ENCODE data around the gene NR1H3. TPM values are rescaled to one million over a fixed set of nuclear protein-coding genes. Genes with fewer than 3 reads are reported as not detected.

The NR1H3 gene
- polyA plus RNA-seq, 1 of the 3 experiments (the other 2 are of a cell fraction): 7.3 TPM

DNA sequence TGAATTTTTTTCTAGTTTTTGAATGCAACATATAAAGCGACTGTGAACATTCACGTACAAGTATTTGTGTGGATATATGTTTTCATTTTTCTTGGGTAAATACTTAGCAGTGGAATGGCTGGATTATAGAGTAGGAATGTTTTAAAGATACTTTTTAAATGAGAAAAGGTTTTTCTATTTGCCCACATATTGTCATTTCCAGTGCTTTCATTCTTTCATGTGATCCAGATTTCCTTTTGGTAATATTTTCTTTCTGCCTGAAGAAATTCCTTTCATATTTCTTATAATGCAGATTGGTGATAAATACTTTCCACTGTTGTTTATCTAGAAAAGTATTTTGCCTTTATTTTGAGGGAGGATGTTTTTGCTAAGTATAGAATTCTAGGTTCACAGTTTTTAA is 35.1 kb upstream of the NR1H3 start:
- Histone ChIP-seq H3K36me3 (replicated peaks in 1 of 2; ENCODE audit: control insufficient read depth in 1 of 2, insufficient read depth in 2 of 2, low read length in 1 of 2) (peaks cover 12 to 45% of the 10 kb centered on the region in 2 experiments), H3K27me3 (ENCODE audit: insufficient read depth) (no peaks in the 10 kb centered on the region), H3K9me3 (no peaks in the 10 kb centered on the region), H3K9ac (no peak overlapping the region), H2AFZ (ENCODE audit: low read depth) (no peak overlapping the region), H3K27ac (ENCODE audit: low read depth in 2 of 2, low read length in 1 of 2) (no peak overlapping the region), H3K4me3 (ENCODE audit: low read depth in 2 of 2, low read length in 1 of 2) (no peak overlapping the region), H3K79me2 (ENCODE audit: insufficient read depth) (peaks cover 79% of the 10 kb centered on the region), H4K20me1 (ENCODE audit: insufficient read depth) (peaks cover 31% of the 10 kb centered on the region), H3K4me1 (ENCODE audit: control insufficient read depth in 1 of 2, insufficient read depth in 2 of 2, low read depth in 1 of 2, low read length in 1 of 2) (peaks cover 3 to 20% of the 10 kb centered on the region in 2 experiments; a peak in 2 of 4 replicates), H3F3A (replicated peaks; ENCODE audit: insufficient read depth) (peaks cover 16% of the 10 kb centered on the region), H3K4me2 (no peak overlapping the region), H3K9me2 (no peaks in the 10 kb centered on the region)
- TF ChIP-seq NRF1 (IDR thresholded peaks at IDR 0.05; ENCODE audit: low read depth, low read length): no peak
- no peak for TF ChIP-seq JUND (IDR thresholded peaks at IDR 0.05)
- TF ChIP-seq RXRA (IDR thresholded peaks at IDR 0.05; ENCODE audit: borderline replicate concordance, low read depth): no peak
- TF ChIP-seq SMC3 (IDR thresholded peaks at IDR 0.05; ENCODE audit: low read depth, low read length): no peak
- no peak for TF ChIP-seq CHD2 (IDR thresholded peaks at IDR 0.05; ENCODE audit: low read length, partially characterized antibody)
- TF ChIP-seq, protein P1, sequence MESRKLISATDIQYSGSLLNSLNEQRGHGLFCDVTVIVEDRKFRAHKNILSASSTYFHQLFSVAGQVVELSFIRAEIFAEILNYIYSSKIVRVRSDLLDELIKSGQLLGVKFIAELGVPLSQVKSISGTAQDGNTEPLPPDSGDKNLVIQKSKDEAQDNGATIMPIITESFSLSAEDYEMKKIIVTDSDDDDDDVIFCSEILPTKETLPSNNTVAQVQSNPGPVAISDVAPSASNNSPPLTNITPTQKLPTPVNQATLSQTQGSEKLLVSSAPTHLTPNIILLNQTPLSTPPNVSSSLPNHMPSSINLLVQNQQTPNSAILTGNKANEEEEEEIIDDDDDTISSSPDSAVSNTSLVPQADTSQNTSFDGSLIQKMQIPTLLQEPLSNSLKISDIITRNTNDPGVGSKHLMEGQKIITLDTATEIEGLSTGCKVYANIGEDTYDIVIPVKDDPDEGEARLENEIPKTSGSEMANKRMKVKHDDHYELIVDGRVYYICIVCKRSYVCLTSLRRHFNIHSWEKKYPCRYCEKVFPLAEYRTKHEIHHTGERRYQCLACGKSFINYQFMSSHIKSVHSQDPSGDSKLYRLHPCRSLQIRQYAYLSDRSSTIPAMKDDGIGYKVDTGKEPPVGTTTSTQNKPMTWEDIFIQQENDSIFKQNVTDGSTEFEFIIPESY (IDR thresholded peaks at IDR 0.05; ENCODE audit: borderline replicate concordance, low read depth): no peak
- no peak for TF ChIP-seq TAF1 (IDR thresholded peaks at IDR 0.05; ENCODE audit: borderline replicate concordance, low read depth, low read length)
- TF ChIP-seq, protein P2, sequence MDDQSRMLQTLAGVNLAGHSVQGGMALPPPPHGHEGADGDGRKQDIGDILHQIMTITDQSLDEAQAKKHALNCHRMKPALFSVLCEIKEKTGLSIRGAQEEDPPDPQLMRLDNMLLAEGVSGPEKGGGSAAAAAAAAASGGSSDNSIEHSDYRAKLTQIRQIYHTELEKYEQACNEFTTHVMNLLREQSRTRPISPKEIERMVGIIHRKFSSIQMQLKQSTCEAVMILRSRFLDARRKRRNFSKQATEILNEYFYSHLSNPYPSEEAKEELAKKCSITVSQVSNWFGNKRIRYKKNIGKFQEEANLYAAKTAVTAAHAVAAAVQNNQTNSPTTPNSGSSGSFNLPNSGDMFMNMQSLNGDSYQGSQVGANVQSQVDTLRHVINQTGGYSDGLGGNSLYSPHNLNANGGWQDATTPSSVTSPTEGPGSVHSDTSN (IDR thresholded peaks at IDR 0.05): no peak
- no peak for TF ChIP-seq SIN3A (IDR thresholded peaks at IDR 0.05; ENCODE audit: borderline replicate concordance, low read depth, low read length)
- no peak for TF ChIP-seq TCF12 (IDR thresholded peaks at IDR 0.05)
- no peak for TF ChIP-seq MXI1 (IDR thresholded peaks at IDR 0.05; ENCODE audit: low read depth, low read length)
- TF ChIP-seq EP300 (IDR thresholded peaks at IDR 0.05; ENCODE audit: borderline replicate concordance in 1 of 2, low read depth in 1 of 2, low read length in 1 of 2): no peak
- DNase-seq: no peak
- POLR2A ChIA-PET: no interaction called here
- 95% methylated on average over 2 of the region's 2 CpGs for WGBS (ENCODE audit: low lambda C conversion rate)
- CTCF ChIA-PET: interaction anchor here (0.6 kb wide), 1 partner anchor 56 kb away, joined by 3 read pairs; no protein-coding TSS in a partner anchor

DNA sequence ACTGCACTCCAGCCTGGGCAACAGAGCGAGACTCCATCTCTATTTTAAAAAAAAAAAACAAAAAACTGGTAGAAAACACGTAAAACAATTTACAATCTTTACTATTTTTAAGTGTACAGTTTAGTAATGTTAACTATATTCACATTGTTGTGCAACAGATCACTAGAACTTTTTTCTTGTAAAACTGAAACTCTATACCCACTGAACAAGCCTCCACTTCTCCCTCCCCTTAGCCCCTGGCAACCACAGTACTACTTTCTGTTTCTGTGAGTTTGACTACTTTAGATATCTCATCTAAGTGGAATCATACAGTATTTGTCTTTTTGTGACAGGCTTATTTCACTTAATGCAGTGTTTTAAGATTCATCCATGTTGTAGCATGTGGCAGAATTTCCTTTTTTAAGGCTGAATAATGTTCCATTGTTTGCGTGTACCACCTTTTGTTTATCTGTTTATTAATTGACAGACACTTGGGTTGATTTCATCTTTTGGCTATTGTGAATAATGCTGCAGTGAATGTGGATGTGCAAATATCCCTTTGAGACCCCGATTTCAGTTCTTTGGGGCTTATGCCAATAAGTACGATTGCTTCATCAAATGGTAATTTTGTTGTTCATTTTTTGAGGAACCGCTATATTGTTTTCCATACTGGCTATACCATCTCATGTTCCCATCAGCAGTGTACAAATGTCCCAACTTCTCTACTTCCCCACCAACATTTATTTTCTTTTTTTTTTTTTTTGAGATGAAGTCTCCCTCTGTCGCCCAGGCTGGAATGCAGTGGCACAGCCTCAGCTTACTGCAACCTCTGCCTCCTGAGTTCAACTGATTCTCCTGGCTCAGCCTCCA is 32.0 kb upstream of the NR1H3 start:
- Histone ChIP-seq H3K4me1 (ENCODE audit: control insufficient read depth in 1 of 2, insufficient read depth in 2 of 2, low read depth in 1 of 2, low read length in 1 of 2) (0 out of 4 replicates have a peak, but pooled peaks cover 0 to under 1% of the 10 kb centered on the region in 2 experiments), H3K27me3 (ENCODE audit: insufficient read depth) (no peaks in the 10 kb centered on the region), H4K20me1 (ENCODE audit: insufficient read depth) (0 out of 2 replicates have a peak, but pooled peaks cover 2% of the 10 kb centered on the region), H3K9me2 (no peaks in the 10 kb centered on the region), H3F3A (replicated peaks; ENCODE audit: insufficient read depth) (peaks cover 7% of the 10 kb centered on the region), H3K4me3 (ENCODE audit: low read depth in 2 of 2, low read length in 1 of 2) (no peak overlapping the region), H3K9me3 (no peaks in the 10 kb centered on the region), H3K36me3 (replicated peaks in 1 of 2; ENCODE audit: control insufficient read depth in 1 of 2, insufficient read depth in 2 of 2, low read length in 1 of 2) (peaks cover 7 to 52% of the 10 kb centered on the region in 2 experiments), H3K79me2 (ENCODE audit: insufficient read depth) (peaks cover 60% of the 10 kb centered on the region), H2AFZ (ENCODE audit: low read depth) (no peak overlapping the region), H3K27ac (ENCODE audit: low read depth in 2 of 2, low read length in 1 of 2) (no peak overlapping the region), H3K9ac (no peak overlapping the region), H3K4me2 (no peak overlapping the region)
- no peak for TF ChIP-seq MEF2A (IDR thresholded peaks at IDR 0.05; ENCODE audit: borderline replicate concordance, low read depth)
- TF ChIP-seq, protein P3, sequence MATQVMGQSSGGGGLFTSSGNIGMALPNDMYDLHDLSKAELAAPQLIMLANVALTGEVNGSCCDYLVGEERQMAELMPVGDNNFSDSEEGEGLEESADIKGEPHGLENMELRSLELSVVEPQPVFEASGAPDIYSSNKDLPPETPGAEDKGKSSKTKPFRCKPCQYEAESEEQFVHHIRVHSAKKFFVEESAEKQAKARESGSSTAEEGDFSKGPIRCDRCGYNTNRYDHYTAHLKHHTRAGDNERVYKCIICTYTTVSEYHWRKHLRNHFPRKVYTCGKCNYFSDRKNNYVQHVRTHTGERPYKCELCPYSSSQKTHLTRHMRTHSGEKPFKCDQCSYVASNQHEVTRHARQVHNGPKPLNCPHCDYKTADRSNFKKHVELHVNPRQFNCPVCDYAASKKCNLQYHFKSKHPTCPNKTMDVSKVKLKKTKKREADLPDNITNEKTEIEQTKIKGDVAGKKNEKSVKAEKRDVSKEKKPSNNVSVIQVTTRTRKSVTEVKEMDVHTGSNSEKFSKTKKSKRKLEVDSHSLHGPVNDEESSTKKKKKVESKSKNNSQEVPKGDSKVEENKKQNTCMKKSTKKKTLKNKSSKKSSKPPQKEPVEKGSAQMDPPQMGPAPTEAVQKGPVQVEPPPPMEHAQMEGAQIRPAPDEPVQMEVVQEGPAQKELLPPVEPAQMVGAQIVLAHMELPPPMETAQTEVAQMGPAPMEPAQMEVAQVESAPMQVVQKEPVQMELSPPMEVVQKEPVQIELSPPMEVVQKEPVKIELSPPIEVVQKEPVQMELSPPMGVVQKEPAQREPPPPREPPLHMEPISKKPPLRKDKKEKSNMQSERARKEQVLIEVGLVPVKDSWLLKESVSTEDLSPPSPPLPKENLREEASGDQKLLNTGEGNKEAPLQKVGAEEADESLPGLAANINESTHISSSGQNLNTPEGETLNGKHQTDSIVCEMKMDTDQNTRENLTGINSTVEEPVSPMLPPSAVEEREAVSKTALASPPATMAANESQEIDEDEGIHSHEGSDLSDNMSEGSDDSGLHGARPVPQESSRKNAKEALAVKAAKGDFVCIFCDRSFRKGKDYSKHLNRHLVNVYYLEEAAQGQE (IDR thresholded peaks at IDR 0.05; ENCODE audit: low read depth, low read length): no peak
- TF ChIP-seq, protein P4, sequence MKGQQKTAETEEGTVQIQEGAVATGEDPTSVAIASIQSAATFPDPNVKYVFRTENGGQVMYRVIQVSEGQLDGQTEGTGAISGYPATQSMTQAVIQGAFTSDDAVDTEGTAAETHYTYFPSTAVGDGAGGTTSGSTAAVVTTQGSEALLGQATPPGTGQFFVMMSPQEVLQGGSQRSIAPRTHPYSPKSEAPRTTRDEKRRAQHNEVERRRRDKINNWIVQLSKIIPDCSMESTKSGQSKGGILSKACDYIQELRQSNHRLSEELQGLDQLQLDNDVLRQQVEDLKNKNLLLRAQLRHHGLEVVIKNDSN (IDR thresholded peaks at IDR 0.05; ENCODE audit: borderline replicate concordance, low read depth): no peak
- no peak for TF ChIP-seq YY1 (IDR thresholded peaks at IDR 0.05; ENCODE audit: low read depth)
- no peak for TF ChIP-seq RCOR1 (IDR thresholded peaks at IDR 0.05; ENCODE audit: low read length)
- TF ChIP-seq MXI1 (IDR thresholded peaks at IDR 0.05; ENCODE audit: low read depth, low read length): no peak
- TF ChIP-seq TEAD4 (IDR thresholded peaks at IDR 0.05; ENCODE audit: borderline replicate concordance, insufficient read depth): no peak
- TF ChIP-seq, protein P2 (IDR thresholded peaks at IDR 0.05): no peak
- 98% methylated on average over 7 of the region's 7 CpGs for WGBS (ENCODE audit: low lambda C conversion rate)
- CTCF ChIA-PET: no interaction called here
- DNase-seq: no peak
- POLR2A ChIA-PET: no interaction called here

Data from SK-N-SH (cell line).